Activated naive CD4-positive, alpha-beta T cell treated with anti-CD3 and anti-CD28 coated beads, Interleukin-2, amount 10 ng/mL, durations not matched to agents 7 days and 5 days (primary cell): ENCODE data around the gene PPFIA3.
"Not testable (repeated sequence)": the region's sequence is repeated elsewhere in the genome, so short reads cannot be mapped to it uniquely, and the experiment has no call there.

Experiments used
- CTCF ChIA-PET: fragments of 350-600 bp; sonication (Branson Sonifier 250); formaldehyde crosslinking; loops from one replicate; lab custom pipeline; 2021; ENCODE audit warnings: antibody characterized with exemption; lab: Charles Lee
- DNase-seq: peaks from one replicate; pipeline ENCODE4 v3.0.0-alpha.2; 2020
- H3K27ac Mint-ChIP-seq: one replicate; pipeline ENCODE4 v1.8.0; 2021; ENCODE audit warnings: mild to moderate bottlenecking, moderate library complexity, mixed read lengths
- H3K27me3 Mint-ChIP-seq: one replicate; pipeline ENCODE4 v1.8.0; 2021; ENCODE audit warnings: mild to moderate bottlenecking, mixed read lengths
- H3K36me3 Mint-ChIP-seq: one replicate; pipeline ENCODE4 v1.8.0; 2021; ENCODE audit warnings: mixed read lengths
- H3K4me1 Mint-ChIP-seq: one replicate; pipeline ENCODE4 v1.8.0; 2021; ENCODE audit warnings: mixed read lengths
- H3K4me3 Mint-ChIP-seq: one replicate; pipeline ENCODE4 v1.8.0; 2021; ENCODE audit warnings: mild to moderate bottlenecking, moderate library complexity, mixed read lengths
- H3K9me3 Mint-ChIP-seq: one replicate; pipeline ENCODE4 v1.8.0; 2021; ENCODE audit warnings: mixed read lengths

The PPFIA3 gene

DNA sequence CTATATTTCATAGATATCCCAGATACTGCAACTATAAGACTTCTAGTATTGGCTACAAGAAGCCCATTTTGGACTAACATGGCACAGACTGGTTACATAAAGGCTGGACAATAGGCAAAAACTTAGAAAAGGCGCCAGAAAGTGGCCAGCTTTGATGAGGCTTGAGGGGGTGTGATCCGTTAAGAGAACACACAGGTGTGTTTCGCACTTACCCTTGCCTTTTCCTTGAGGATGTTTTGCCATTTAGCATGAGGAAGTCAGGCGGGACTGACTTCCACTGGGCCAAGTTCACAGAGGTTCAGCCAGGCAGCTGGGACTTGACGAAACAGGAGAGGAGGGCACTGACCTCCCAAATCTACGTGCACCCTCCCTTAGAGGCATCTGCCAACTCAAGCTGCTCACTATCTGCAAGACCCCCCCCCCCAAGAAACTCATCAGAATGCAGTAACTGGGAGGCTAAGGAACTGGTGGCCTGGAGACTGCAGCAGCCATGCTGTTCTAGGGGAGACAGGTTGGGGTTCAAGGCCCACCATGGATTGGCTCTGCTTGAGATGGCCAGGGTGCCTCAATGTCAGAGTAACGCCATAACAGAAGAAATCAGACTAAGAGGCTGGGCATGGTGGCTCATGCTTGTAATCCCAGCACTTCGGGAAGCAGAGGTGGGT is 9.6 kb upstream of the PPFIA3 start:
- no peaks in the 10 kb centered on the region for H3K9me3 Mint-ChIP-seq
- no peak for DNase-seq
- H3K27me3 Mint-ChIP-seq: no peaks in the 10 kb centered on the region
- peaks cover 18% of the 10 kb centered on the region for H3K4me1 Mint-ChIP-seq
- H3K27ac Mint-ChIP-seq: no peak overlapping the region
- peaks cover 34% of the 10 kb centered on the region for H3K36me3 Mint-ChIP-seq
- H3K4me3 Mint-ChIP-seq: no peak overlapping the region
- CTCF ChIA-PET: interaction anchor here (1.2 kb wide), 1 partner anchor 37 kb away, joined by 3 read pairs; no protein-coding TSS in a partner anchor

DNA sequence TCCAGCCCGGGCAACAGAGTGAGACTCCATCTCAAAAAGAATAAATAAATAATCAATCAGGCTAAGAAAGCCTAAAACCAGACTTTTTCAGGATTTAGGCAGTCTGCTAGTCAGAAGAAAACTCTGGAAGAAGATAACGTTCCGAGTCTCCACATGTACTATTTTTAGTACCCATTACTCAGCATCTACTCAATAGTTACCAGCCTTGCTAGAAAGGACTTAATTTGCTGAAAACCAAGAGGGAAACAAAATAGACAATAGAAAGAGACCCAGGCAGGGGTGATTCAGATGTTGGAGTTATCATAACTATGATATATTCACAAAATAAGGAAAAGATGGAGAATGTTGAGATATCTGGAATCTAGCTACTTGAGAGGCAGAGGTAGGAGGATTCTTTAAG is 8.8 kb upstream of the PPFIA3 start:
- Mint-ChIP-seq H3K27ac (no peak overlapping the region), H3K36me3 (peaks cover 28% of the 10 kb centered on the region), H3K27me3 (no peaks in the 10 kb centered on the region), H3K9me3 (no peaks in the 10 kb centered on the region), H3K4me3 (no peak overlapping the region), H3K4me1 (peaks cover 22% of the 10 kb centered on the region)
- CTCF ChIA-PET: interaction anchor here (1.2 kb wide), 1 partner anchor 36 kb away, joined by 3 read pairs; no protein-coding TSS in a partner anchor
- DNase-seq: no peak

DNA sequence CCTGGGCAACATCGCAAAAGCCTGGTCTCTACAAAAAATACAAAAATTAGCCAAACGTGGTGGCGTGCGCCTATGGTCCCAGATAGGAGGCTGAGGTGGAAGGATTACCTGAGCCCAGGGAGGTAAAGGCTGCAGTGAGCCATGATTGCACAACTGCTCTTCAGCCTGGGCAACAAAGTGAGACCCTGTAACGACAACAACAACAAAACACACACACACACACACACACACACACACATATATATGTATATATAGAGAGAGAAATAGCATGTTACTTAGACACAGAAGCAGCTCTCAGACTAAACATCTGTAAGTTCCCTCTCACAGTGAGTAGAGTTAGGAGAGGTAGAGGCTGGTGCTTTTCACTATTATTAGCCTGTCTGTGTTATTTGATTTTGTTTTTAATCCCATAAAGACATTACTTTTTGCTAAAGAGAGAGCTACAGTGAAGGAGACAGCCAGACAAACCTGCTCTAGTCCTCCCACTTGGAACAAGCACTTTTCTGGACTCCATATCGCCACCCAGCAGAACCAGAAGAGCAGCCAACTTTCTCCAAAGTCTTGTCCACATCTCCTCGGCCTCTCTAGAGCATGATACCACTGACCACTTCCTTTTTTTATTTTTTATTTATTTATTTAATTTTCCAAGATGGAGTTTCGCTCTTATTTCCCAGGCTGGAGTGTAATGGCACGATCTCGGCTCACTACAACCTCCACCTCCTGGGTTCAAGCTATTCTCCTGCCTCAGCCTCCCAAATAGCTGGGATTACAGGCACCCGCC is 7.9 kb upstream of the PPFIA3 start:
- Mint-ChIP-seq H3K4me1 (peaks cover 25% of the 10 kb centered on the region), H3K9me3 (no peaks in the 10 kb centered on the region), H3K36me3 (peaks cover 24% of the 10 kb centered on the region), H3K27ac (no peak overlapping the region), H3K4me3 (no peak overlapping the region), H3K27me3 (no peaks in the 10 kb centered on the region)
- CTCF ChIA-PET: interaction anchor here (1.2 kb wide), 1 partner anchor 35 kb away, joined by 3 read pairs; no protein-coding TSS in a partner anchor
- no peak for DNase-seq

DNA sequence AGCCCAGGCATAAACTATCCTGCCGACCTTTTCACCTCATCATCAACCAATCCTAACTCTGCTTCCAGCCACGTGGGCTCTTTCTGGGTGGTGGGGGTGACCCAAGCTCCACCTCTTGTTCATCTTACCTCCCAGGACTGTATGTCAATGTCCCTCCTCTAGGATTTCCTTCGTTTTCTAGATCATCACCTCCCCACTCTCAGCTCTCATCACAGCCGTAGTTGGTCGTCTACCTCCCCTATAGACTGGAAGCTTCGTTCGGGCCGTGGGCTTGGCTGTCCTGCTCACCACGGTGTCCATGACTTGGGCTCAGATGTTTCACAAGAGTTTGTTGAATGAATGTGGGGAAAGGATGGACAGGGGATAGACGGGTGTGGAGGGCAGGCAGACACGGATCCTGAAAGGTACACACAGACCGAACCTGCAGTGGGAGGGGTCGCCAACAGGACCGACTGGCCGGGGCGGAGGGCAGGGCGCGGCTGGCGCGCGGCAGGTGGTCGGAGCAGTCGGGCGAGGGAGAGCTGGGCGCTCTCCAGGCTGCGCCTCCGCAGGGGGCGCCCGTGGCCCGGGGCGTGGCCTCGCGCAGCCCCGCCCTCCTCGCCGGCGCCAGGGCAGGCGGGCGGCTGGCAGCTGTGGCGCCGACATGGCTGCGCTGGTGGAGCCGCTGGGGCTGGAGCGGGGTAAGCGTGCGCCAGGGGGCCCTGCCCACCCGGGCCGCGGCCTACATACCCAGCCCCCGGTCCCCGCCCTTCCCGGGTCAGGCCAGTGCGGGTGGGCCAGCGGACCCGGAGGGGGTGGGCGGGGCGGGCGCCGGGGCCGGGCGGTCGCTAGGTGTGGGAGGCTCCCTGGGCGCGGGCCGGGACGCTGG is 5.3 kb upstream of the PPFIA3 start, which contains the start of gene LIN7B:
LIN7B (plus strand) TSS at position 609 of the 868 bp plus-strand sequence; CDS start at position 644, 35 bp downstream.
- Mint-ChIP-seq H3K27ac (peak within 1 kb of the TSS; percentile 49), H3K27me3 (no peaks in the 10 kb centered on the region), H3K4me1 (peaks cover 40% of the 10 kb centered on the region), H3K36me3 (peaks cover 4% of the 10 kb centered on the region), H3K4me3 (peak within 1 kb of the TSS; percentile 79), H3K9me3 (no peaks in the 10 kb centered on the region)
- CTCF ChIA-PET: interaction anchor here (0.6 to 2.6 kb wide), 15 partner anchors 8 to 724 kb away, joined by 3 to 37 read pairs (median 4); partner anchors contain the start of genes GYS1 and RUVBL2
- peak; percentile 80 for DNase-seq

DNA sequence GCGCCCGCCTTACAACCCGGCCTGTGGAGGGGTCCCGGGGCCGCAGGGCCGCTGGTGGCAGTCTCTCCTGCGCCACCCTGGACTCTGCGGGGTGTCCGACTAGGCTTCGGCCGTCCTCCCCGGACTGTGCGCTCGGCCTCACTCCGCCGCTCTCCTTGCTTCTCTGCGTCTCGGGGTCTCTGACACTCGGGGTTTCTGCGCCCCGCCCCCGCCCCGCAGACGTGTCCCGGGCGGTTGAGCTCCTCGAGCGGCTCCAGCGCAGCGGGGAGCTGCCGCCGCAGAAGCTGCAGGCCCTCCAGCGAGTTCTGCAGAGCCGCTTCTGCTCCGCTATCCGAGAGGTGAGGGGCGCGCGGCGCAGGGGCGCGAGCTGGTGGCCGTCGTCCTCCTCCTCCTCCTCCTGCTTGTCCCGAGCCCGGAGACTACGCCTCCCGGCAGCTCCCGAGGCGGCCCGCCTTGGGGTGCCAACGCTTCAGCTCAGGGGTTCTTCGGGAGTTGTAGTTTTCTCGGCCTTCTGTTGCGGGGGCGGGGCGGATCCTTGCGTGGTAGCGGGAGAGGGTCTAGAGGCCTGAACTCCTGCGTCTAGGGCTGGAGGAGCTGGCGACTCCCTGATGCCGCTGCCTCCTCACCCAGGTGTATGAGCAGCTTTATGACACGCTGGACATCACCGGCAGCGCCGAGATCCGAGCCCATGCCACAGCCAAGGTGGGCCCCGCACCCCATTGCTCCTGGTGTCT is 4.5 kb upstream of the PPFIA3 start:
- Mint-ChIP-seq H3K9me3 (no peaks in the 10 kb centered on the region), H3K27me3 (peaks cover 5% of the 10 kb centered on the region), H3K27ac (no peak overlapping the region), H3K36me3 (no peaks in the 10 kb centered on the region), H3K4me1 (peaks cover 39% of the 10 kb centered on the region), H3K4me3 (peak overlapping the region; percentile 78)
- CTCF ChIA-PET: interaction anchor here (0.6 to 2.6 kb wide), 9 partner anchors 9 to 84 kb away, joined by 3 to 37 read pairs (median 6); no protein-coding TSS in a partner anchor
- peak; percentile 74 for DNase-seq

DNA sequence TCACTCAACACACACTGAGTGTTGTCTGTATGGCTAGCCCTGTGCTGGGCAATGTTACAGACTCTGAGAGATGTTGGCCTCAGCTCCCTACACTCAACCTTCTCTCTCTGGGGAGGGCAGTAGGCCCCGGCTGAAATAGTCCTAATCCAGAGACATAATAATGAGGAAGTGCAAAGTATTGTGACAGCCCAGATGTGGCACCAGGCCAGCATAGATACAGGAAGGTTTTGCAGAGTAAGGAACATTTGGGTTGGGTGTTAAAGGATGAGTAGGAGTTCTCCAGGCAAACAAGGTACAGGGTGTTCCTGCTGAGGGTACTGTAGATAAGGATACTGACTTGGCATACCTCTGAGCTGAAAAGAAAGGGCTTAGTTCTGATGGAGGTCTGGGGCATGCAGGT is 2.8 kb upstream of the PPFIA3 start:
- H3K9me3 Mint-ChIP-seq: no peaks in the 10 kb centered on the region

DNA sequence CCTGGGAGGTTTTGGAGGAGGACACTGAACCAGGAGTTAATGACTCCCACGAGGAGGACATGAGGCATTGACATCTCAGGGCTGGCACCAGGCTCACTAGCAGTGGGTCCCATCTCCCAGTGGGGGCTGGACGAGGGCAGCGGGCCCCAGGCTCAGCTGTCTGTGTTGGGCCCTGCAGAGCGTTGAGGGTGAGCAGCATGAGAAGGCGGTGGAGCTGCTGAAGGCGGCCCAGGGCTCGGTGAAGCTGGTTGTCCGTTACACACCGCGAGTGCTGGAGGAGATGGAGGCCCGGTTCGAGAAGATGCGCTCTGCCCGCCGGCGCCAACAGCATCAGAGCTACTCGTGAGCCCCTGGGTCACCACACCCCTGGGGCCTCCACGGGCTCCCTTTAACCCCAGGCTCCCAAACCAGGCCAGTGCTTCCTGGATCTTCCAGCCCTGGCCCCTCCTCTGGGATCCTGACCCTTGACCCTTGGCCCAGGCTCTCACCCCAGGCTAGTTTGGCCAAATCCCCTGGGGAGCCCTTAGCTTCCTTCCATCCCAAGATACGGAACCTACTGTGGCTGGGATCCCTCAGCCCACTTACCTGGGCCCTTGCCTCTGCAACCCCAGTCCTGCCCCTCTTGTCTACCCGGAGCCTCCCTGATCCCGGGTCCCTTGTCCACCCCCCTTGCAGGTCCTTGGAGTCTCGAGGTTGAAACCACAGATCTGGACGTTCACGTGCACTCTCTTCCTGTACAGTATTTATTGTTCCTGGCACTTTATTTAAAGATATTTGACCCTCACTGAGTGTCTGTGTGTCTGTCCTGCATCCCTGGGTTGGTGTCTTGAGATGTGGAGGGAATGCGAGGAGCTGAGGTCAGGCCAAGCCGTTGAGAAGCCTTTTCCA is 1.4 kb upstream of the PPFIA3 start:
- Mint-ChIP-seq H3K4me1 (peaks cover 46% of the 10 kb centered on the region), H3K9me3 (no peaks in the 10 kb centered on the region), H3K27ac (peak overlapping the region; percentile 78), H3K4me3 (peak overlapping the region; percentile 83), H3K36me3 (no peaks in the 10 kb centered on the region), H3K27me3 (peaks cover 33% of the 10 kb centered on the region)
- no peak for DNase-seq
- CTCF ChIA-PET: interaction anchor here (1.1 to 1.2 kb wide), 2 partner anchors 12 to 28 kb away, joined by 6 to 7 read pairs; no protein-coding TSS in a partner anchor

More for the DNA sequence above, 2.8 kb upstream of the PPFIA3 start:
- peaks cover 21% of the 10 kb centered on the region for H3K27me3 Mint-ChIP-seq
- peak overlapping the region; percentile 55 for H3K4me3 Mint-ChIP-seq
- no peak overlapping the region for H3K27ac Mint-ChIP-seq
- no peaks in the 10 kb centered on the region for H3K36me3 Mint-ChIP-seq
- H3K4me1 Mint-ChIP-seq: peaks cover 48% of the 10 kb centered on the region
- CTCF ChIA-PET: interaction anchor here (1.0 to 1.2 kb wide), 2 partner anchors 10 to 28 kb away, joined by 3 to 7 read pairs; no protein-coding TSS in a partner anchor
- no peak for DNase-seq

DNA sequence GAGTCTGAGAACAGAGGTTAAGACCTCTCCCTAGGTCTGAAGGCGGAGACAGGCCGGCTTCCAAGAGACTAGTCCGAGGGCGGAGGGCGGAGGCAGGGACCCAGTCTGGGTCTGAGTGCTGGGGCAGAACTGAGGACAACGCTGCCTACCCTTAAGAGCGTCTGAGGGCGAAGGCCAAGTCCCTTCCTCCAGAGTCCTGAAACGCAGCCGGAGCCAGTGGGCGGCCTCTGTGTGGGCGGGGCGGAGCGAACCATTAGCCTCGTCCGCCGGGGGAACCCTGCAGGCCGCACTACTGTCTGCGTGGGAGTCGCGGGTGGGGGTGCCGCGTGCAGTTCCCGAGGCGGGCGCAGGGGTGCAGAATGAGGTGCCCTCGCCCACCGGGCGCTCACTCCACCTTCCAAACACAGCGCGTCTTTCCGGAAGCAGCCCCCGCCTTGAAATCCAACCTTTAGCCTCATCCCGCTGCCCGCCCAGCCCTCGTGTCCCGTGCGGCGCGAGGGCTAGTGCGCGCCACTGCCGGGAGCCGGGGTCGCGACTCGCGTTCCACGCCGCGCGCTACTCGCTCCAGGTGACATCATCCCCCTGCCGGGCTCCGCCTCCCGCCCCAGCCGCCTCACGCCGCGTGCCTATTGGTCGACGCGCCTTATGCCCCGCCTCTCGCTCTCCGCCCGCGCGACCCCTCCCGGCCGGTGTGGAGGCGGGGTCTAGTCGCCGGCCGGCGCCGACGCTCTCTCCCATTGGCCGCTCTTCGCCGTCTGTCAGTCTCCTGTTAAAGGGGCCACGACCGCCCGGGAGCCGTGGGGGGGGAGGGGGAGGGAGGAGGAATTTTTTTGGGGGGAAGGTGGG is 556 bp upstream of the PPFIA3 start, which contains the start of gene C19orf73:
C19orf73 (minus strand) TSS at position 579 of the 846 bp plus-strand sequence; CDS start at position 458, 121 bp downstream.
- no peaks in the 10 kb centered on the region for H3K36me3 Mint-ChIP-seq
- H3K4me3 Mint-ChIP-seq: peak within 1 kb of the TSS; percentile 83
- peaks cover 42% of the 10 kb centered on the region for H3K27me3 Mint-ChIP-seq
- no peaks in the 10 kb centered on the region for H3K9me3 Mint-ChIP-seq
- H3K27ac Mint-ChIP-seq: peak within 1 kb of the TSS; percentile 78
- peaks cover 39% of the 10 kb centered on the region for H3K4me1 Mint-ChIP-seq
- CTCF ChIA-PET: interaction anchor here (1.1 kb wide), 1 partner anchor 27 kb away, joined by 6 read pairs; no protein-coding TSS in a partner anchor
- peak; percentile 96 for DNase-seq

DNA sequence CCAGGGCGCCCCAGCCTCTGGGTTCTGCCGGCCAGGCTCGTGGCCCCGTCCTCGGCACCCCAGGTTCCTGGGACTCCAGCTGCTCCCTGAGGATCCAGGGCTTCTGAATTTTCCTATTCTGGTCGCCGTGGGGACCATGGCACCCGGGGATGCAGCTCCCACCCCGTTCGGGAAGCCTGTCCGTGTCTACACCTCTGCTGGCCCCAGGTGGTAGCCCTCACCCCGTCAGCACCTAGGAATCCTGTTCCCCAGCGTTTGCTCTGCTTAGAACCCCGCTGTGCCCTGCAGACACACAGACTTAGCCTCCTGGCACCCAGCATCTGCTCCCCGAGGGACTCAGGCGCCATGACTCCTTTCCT is 960 bp downstream of the PPFIA3 start:
- no peaks in the 10 kb centered on the region for H3K36me3 Mint-ChIP-seq
- H3K27ac Mint-ChIP-seq: peak overlapping the region; percentile 1
- no peaks in the 10 kb centered on the region for H3K9me3 Mint-ChIP-seq

DNA sequence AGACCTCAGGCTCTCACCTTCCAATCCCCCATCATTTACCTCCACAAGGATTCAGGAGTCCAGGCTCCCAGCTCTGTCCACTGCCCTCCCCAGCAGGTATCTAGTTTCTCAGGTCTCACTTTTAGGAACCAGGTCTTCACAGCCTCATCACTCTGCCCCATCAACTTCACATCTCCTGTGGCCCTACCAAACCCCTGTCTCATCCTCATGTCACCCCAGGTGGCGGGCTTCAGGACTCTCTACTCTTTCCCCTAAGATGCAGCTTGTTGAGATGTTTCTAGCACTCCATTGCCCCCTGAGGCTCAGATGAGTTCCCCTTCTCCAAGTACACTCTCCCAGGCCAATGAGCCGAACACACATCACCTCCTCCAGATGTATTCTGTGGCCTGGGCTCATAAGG is 1.5 kb downstream of the PPFIA3 start:
- DNase-seq: no peak
- no peak overlapping the region for H3K27ac Mint-ChIP-seq
- no peaks in the 10 kb centered on the region for H3K36me3 Mint-ChIP-seq
- H3K27me3 Mint-ChIP-seq: peaks cover 53% of the 10 kb centered on the region
- CTCF ChIA-PET: interaction anchor here (0.6 to 1.5 kb wide), 3 partner anchors 18 to 25 kb away, joined by 3 to 9 read pairs (median 3); no protein-coding TSS in a partner anchor
- H3K4me1 Mint-ChIP-seq: peaks cover 32% of the 10 kb centered on the region
- peak overlapping the region; percentile 53 for H3K4me3 Mint-ChIP-seq
- H3K9me3 Mint-ChIP-seq: no peaks in the 10 kb centered on the region

More for the DNA sequence above, 960 bp downstream of the PPFIA3 start:
- no peak for DNase-seq
- Mint-ChIP-seq H3K27me3 (peaks cover 48% of the 10 kb centered on the region), H3K4me1 (peaks cover 32% of the 10 kb centered on the region), H3K4me3 (peak overlapping the region; percentile 53)
- CTCF ChIA-PET: interaction anchor here (0.6 to 1.5 kb wide), 3 partner anchors 19 to 26 kb away, joined by 3 to 9 read pairs (median 3); no protein-coding TSS in a partner anchor

DNA sequence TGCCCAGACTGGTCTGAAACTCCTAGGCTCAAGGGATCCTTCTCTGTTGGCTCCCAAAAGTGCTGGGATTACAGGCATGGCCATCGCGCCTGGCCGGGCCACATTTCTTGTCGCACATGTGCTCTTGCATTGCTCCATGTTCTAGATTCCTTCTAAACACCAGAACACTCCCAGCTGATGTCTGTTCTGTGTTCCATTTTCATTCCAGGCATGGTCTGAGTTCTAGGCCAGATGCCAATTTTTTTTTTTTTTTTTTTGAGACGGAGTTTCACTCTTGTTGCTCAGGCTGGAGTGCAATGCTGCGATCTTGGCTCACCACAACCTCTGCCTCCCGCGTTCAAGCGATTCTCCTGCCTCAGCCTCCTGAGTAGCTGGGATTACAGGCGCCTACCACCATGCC is 2.5 kb downstream of the PPFIA3 start:
- Mint-ChIP-seq H3K4me3 (peak overlapping the region; percentile 10), H3K27me3 (peaks cover 56% of the 10 kb centered on the region), H3K4me1 (peaks cover 24% of the 10 kb centered on the region)
- H3K36me3 Mint-ChIP-seq, H3K9me3 Mint-ChIP-seq, CTCF ChIA-PET, H3K27ac Mint-ChIP-seq, DNase-seq: not testable (repeated sequence)
